ENCODE data around the gene BCL7B. TPM values are rescaled to one million over a fixed set of nuclear protein-coding genes. Genes with fewer than 3 reads are reported as not detected.

The BCL7B gene
- total and polyA plus RNA-seq, 2 of the 13 experiments (the other 11 are each of a cell fraction or from before 2014, with no cell fraction given): 24.3 to 38.2 TPM

DNA sequence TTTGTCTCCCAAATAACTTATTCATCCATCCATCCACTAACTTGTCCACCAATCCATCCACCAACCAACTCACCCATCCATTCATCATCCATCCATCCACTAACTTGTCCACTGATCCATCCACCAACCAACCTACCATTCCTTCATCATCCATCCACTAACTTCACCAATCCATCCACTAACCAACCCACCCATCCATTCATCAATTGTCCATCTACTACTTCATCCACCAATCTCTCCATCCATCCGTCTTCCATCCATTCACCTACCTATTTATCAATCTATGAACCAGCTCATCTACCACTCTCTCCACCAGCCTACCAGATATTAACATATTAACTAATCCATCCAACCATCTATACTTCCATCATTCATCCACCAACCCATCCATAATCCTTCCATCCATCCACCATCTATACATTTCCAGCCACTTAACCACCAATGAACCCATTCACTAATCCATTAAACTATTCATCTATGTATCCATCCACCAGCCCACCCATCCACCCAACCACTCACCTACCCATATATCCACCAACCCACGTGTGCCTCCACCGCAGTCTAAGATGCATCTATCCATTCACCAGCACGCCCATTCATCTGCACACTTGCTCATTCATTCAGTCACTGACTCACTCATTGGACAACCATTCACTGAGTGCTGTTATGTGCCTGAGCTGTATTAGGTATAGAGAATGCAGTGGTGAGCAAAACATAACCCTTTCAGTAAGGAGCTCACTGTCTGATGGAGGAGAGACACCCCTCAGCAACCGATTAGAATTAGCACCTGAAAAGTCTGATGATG is 40.7 kb upstream of the BCL7B start (continued):
- TF ChIP-seq ZNF121 (CRISPR knock-in tag; IDR thresholded peaks at IDR 0.05) (no peak), SMC3 (IDR thresholded peaks at IDR 0.05; ENCODE audit: low read length) (no peak), REL (CRISPR knock-in tag; conservative IDR thresholded peaks at IDR 0.05) (no peak), NR2F6 (IDR thresholded peaks at IDR 0.05) (no peak), NR2F6 (CRISPR knock-in tag; IDR thresholded peaks at IDR 0.05) (no peak), LCORL (IDR thresholded peaks at IDR 0.05) (peak; percentile 44; the same call in 1 of the 2 replicates), LCORL (CRISPR knock-in tag; IDR thresholded peaks at IDR 0.05) (no peak), PHB2 (IDR thresholded peaks at IDR 0.05; ENCODE audit: partially characterized antibody) (peak; percentile 45), NONO (IDR thresholded peaks at IDR 0.05) (no peak), NONO (CRISPR knock-in tag; conservative IDR thresholded peaks at IDR 0.05) (peak; percentile 68), ZNF329 (CRISPR knock-in tag; IDR thresholded peaks at IDR 0.05; ENCODE audit: low read depth) (no peak), PRMT3 (CRISPR knock-in tag; IDR thresholded peaks at IDR 0.05; ENCODE audit: borderline replicate concordance, low read depth) (no peak), ZSCAN5A (CRISPR knock-in tag; IDR thresholded peaks at IDR 0.05; ENCODE audit: borderline replicate concordance) (no peak), ZNF354B (CRISPR knock-in tag; IDR thresholded peaks at IDR 0.05) (no peak), SMYD3 (CRISPR knock-in tag; IDR thresholded peaks at IDR 0.05) (no peak), MTA3 (CRISPR knock-in tag; IDR thresholded peaks at IDR 0.05) (no peak), PAF1 (CRISPR knock-in tag; IDR thresholded peaks at IDR 0.05) (peak; percentile 81; the same call in 1 of the 2 replicates), NFYB (CRISPR knock-in tag; IDR thresholded peaks at IDR 0.05) (no peak), ZNF326 (CRISPR knock-in tag; IDR thresholded peaks at IDR 0.05; ENCODE audit: borderline replicate concordance) (no peak), POLR2AphosphoS5 (IDR thresholded peaks at IDR 0.05; ENCODE audit: low read depth, low read length) (peak; percentile 32), KLF11 (CRISPR knock-in tag; IDR thresholded peaks at IDR 0.05) (no peak), RBM22 (optimal IDR thresholded peaks at IDR 0.05; ENCODE audit: low read length) (peak; percentile 95), POLR2A (IDR thresholded peaks at IDR 0.05; ENCODE audit: insufficient read depth in 1 of 2, low read depth in 2 of 2, low read length in 2 of 2) (peak in 1 of 2 experiments; percentile 17; a peak in 2 of 4 replicates), SSRP1 (CRISPR knock-in tag; IDR thresholded peaks at IDR 0.05) (peak; percentile 44), MBD4 (IDR thresholded peaks at IDR 0.05; ENCODE audit: borderline replicate concordance, low read length) (0 out of 2 replicates have a peak, but pooled peaks have one; percentile 27), TARDBP (CRISPR knock-in tag; IDR thresholded peaks at IDR 0.05) (peak; percentile 70; the same call in 1 of the 2 replicates), POLR2G (IDR thresholded peaks at IDR 0.05; ENCODE audit: low read depth, low read length) (peak; percentile 61; the same call in 1 of the 2 replicates), POLR2AphosphoS2 (IDR thresholded peaks at IDR 0.05; ENCODE audit: low read depth, low read length) (peak; percentile 83; the same call in 1 of the 2 replicates), BRF2 (CRISPR knock-in tag; IDR thresholded peaks at IDR 0.05) (no peak), RFX5 (IDR thresholded peaks at IDR 0.05; ENCODE audit: low read depth, low read length) (no peak)
- TF ChIP-seq, protein P1, sequence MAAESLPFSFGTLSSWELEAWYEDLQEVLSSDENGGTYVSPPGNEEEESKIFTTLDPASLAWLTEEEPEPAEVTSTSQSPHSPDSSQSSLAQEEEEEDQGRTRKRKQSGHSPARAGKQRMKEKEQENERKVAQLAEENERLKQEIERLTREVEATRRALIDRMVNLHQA (CRISPR knock-in tag; IDR thresholded peaks at IDR 0.05): no peak
